ENCODE results near the gene GAGE10.
"Not testable (repeated sequence)": the region's sequence is repeated elsewhere in the genome, so short reads cannot be mapped to it uniquely, and the experiment has no call there.

Gene GAGE10

GRCh38 chrX:49323735-49324134 lies 20.3 kb downstream of the GAGE10 start:
- DNase-seq (ENCODE audit: low spot score), result not testable (repeated sequence)

- not testable (repeated sequence) for DNase-seq (ENCODE audit: low spot score)
Measured at GRCh38 chrX:49330421-49330820, 27.0 kb downstream of the GAGE10 start.

- not testable (repeated sequence) for DNase-seq (ENCODE audit: low spot score)
Measured at GRCh38 chrX:49331282-49331681, 27.8 kb downstream of the GAGE10 start, which contains the start of gene GAGE13. Gene GAGE13 (plus strand): TSS chrX:49331582. CDS start chrX:49332738, 1,156 bp downstream.

GRCh38 chrX:49331841-49332240 lies 28.4 kb downstream of the GAGE10 start:
- not testable (repeated sequence) for DNase-seq (ENCODE audit: low spot score)

GRCh38 chrX:49341449-49341848 lies 38.0 kb downstream of the GAGE10 start:
- not testable (repeated sequence) for DNase-seq (ENCODE audit: low spot score)

GRCh38 chrX:49344496-49345175 lies 41.2 kb downstream of the GAGE10 start:
- not testable (repeated sequence) for DNase-seq (ENCODE audit: low spot score)

GRCh38 chrX:49345402-49345801 lies 42.0 kb downstream of the GAGE10 start:
- not testable (repeated sequence) for DNase-seq (ENCODE audit: low spot score)

GRCh38 chrX:49346150-49346549 lies 42.7 kb downstream of the GAGE10 start:
- peak; percentile 14 for DNase-seq (ENCODE audit: low spot score)
